Thyroid gland (tissue), 4 donors: ENCODE results near the gene WNT11. TPM values are rescaled to one million over a fixed set of nuclear protein-coding genes. Genes with fewer than 3 reads are reported as not detected.

Experiments
- DNase-seq, 2 donors: peaks; one replicate each; pipeline ENCODE4 v3.0.0-alpha.2; 2019
- H3K27ac ChIP-seq, 3 donors: fragments of 200-600 bp; sonication (generic); 1 replicate in 2 of 3; 2 replicates in 1 of 3; pipeline ENCODE4 v1.5.1; 2016 to 2019; ENCODE audit warnings: mild to moderate bottlenecking in 1 of 3, moderate library complexity in 1 of 3
- H3K27me3 ChIP-seq: fragments of 200-600 bp; sonication (generic); one replicate; pipeline ENCODE4 v1.5.1; 2019
- H3K36me3 ChIP-seq, 2 donors: fragments of 200-600 bp; sonication (generic); one replicate each; pipeline ENCODE4 v1.5.1; 2016 to 2019
- H3K4me1 ChIP-seq, 2 donors: fragments of 200-600 bp; sonication (generic); one replicate each; pipeline ENCODE4 v1.5.1; 2017 to 2019
- H3K4me3 ChIP-seq, 3 donors: fragments of 200-600 bp; sonication (generic); replicated peaks in 1 of 3; 1 replicate in 2 of 3; 2 replicates in 1 of 3; pipeline ENCODE4 v1.5.1; 2016; ENCODE audit warnings: mild to moderate bottlenecking in 1 of 3
- H3K9me3 ChIP-seq: fragments of 200-600 bp; sonication (generic); one replicate; pipeline ENCODE4 v1.5.1; 2017
- POLR2A ChIP-seq, 2 donors: fragments of 450-650 bp; IDR thresholded peaks; one replicate each; pipeline ENCODE4 v1.6.1; 2017; ENCODE audit warnings: antibody characterized with exemption in 2 of 2, mild to moderate bottlenecking in 2 of 2, moderate library complexity in 1 of 2
- WGBS, 2 donors: methylation state at CpG; one replicate each; pipeline ENCODE4 v1.1.5; 2017; 5-methylcytosine and 5-hydroxymethylcytosine counted together
- intact Hi-C: fragments of 100-400 bp; cut with DNase I; formaldehyde crosslinking; loops from one replicate; pipeline ENCODE4 v1.15.1; 2023
- total RNA-seq, 4 donors: library from RNA; depleted of rRNA; stranded (reverse); fragments of >200 nt; gene quantifications; one replicate each; pipeline ENCODE4 v1.2.3, GENCODE V29; 2016
- TF ChIP-seq, protein P1 (sequence below), 6 experiments: fragments of 200-600 bp in 3 of 6; fragments of 450-650 bp in 3 of 6; sonication (generic) in 3 of 6; IDR thresholded peaks; one replicate each; pipeline ENCODE4 v1.5.1; 2016 to 2019; ENCODE audit warnings: antibody characterized with exemption in 6 of 6, mild to moderate bottlenecking in 2 of 6, inconsistent platforms in 1 of 6, moderate library complexity in 1 of 6

Gene WNT11
- total RNA-seq, 4 donors from 2014 or later, result 7.3 to 31.5 (median 10.7) TPM

DNA sequence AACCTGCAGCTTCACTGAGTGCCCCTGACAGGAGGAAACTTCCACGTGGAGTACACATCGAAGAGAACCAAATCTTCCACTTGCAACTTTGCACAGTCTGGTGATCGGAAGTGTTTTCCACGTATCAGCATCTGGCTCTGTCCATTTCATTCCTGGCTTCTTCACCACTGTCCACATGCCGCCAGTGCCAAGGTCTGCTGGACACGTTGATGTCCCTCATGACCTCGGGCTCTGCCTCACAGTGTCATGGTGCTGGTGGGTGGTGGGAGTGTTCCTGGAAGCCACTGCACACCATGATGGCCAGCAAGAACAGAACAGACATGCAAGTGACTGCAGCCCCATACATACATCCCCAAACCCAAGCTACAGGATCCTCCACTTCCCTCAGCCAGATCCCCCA lies 48.4 kb downstream of the WNT11 start:
- 77 to 78% methylated on average over 7 of the region's 7 CpGs for WGBS, 2 donors
- no peaks in the 10 kb centered on the region for H3K36me3 ChIP-seq
- TF ChIP-seq POLR2A (IDR thresholded peaks at IDR 0.05), result no peak
- TF ChIP-seq, protein P1, sequence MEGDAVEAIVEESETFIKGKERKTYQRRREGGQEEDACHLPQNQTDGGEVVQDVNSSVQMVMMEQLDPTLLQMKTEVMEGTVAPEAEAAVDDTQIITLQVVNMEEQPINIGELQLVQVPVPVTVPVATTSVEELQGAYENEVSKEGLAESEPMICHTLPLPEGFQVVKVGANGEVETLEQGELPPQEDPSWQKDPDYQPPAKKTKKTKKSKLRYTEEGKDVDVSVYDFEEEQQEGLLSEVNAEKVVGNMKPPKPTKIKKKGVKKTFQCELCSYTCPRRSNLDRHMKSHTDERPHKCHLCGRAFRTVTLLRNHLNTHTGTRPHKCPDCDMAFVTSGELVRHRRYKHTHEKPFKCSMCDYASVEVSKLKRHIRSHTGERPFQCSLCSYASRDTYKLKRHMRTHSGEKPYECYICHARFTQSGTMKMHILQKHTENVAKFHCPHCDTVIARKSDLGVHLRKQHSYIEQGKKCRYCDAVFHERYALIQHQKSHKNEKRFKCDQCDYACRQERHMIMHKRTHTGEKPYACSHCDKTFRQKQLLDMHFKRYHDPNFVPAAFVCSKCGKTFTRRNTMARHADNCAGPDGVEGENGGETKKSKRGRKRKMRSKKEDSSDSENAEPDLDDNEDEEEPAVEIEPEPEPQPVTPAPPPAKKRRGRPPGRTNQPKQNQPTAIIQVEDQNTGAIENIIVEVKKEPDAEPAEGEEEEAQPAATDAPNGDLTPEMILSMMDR (IDR thresholded peaks at IDR 0.05), result no peak
- DNase-seq, result no peak
- H3K4me3 ChIP-seq, result no peak overlapping the region
- H3K9me3 ChIP-seq, result no peaks in the 10 kb centered on the region
- no peak overlapping the region for H3K27ac ChIP-seq
- no peaks in the 10 kb centered on the region for H3K27me3 ChIP-seq
- peaks cover 9 to 20% of the 10 kb centered on the region in 2 donors for H3K4me1 ChIP-seq
- intact Hi-C loops, result loop anchor here (10.0 kb wide), 1 partner anchor 433 kb away; no protein-coding TSS in a partner anchor

DNA sequence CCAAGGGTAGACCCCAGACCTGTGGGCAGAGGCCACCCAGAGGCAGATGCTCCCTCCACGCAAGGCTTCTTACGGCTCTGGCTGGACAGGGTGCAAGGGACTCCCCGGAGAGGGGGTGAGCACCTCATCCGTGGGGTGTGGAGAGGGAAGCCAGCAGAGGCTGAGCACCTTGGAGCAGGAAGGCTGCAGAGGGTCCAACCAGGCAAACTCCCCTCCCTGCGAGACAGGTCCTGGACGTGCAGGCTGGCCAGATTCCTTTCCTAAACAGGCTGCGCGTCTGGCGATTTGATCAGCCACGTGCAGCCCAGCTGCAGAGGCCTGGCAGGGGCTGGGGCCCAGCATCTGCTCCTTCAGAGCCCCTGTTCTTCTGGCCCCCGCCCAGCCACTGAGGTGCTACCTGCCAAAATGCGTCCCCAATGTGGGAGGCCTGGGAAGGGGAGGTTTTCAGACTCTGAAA lies 49.3 kb downstream of the WNT11 start:
- no peak overlapping the region for H3K4me3 ChIP-seq
- no peak for DNase-seq
- TF ChIP-seq, protein P1 (IDR thresholded peaks at IDR 0.05), result no peak
- TF ChIP-seq POLR2A (IDR thresholded peaks at IDR 0.05), result no peak
- whole genome bisulfite sequencing, 2 donors, result 83 to 88% methylated on average over 5 to 12 of the region's 12 CpGs
- H3K27me3 ChIP-seq, result no peaks in the 10 kb centered on the region
- H3K27ac ChIP-seq, result no peak overlapping the region
- no peaks in the 10 kb centered on the region for H3K9me3 ChIP-seq
- intact Hi-C loops, result loop anchor here (10.0 kb wide), 1 partner anchor 432 kb away; no protein-coding TSS in a partner anchor
- no peaks in the 10 kb centered on the region for H3K36me3 ChIP-seq
- peaks cover 4 to 22% of the 10 kb centered on the region in 2 donors for H3K4me1 ChIP-seq

DNA sequence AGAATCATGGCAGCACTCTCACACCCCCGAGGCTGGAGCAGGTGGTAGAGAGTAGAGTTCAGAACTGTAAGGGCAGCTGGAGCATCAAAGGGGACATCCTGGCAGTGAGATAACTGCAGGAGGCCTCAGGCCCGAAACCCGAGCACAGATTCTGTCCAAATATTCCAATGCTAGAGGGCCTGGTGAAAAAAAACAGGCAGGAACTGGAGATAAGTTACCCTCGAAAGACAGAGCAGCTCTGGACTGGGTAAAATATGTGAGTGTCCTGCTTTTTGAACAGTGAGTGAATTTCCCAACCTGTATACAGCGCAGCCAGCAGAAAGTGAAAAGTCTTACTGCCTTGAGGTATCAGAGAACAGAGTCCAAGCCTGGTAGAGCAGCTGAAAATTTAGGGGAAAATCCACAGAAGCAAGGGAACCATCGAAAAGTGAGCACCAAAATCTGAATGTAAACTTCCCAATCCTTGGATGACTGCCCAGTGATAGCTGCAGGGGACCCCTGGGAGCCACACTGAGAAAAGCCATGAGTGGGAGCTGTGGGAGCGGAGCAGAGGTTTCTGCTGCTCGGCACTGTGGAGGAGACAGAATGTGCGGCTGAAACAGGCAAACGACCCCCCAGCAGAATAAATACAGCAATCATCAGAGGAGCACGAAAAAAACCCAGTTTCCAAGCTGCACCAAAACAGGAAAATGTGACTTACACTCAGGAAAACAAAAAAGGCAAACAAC lies 50.6 kb downstream of the WNT11 start:
- Histone ChIP-seq H3K27me3 (no peaks in the 10 kb centered on the region), H3K27ac (no peak overlapping the region), H3K4me3 (no peak overlapping the region), H3K4me1 (peaks cover 0 to 12% of the 10 kb centered on the region in 2 donors), H3K9me3 (no peaks in the 10 kb centered on the region), H3K36me3 (no peaks in the 10 kb centered on the region)
- intact Hi-C loops, result loop anchor here (10.0 kb wide), 1 partner anchor 431 kb away; no protein-coding TSS in a partner anchor
- no peak for TF ChIP-seq POLR2A (IDR thresholded peaks at IDR 0.05)
- TF ChIP-seq, protein P1 (IDR thresholded peaks at IDR 0.05), result no peak
- DNase-seq, result no peak
- WGBS, 2 donors, result 80 to 84% methylated on average over 11 of the region's 11 CpGs

DNA sequence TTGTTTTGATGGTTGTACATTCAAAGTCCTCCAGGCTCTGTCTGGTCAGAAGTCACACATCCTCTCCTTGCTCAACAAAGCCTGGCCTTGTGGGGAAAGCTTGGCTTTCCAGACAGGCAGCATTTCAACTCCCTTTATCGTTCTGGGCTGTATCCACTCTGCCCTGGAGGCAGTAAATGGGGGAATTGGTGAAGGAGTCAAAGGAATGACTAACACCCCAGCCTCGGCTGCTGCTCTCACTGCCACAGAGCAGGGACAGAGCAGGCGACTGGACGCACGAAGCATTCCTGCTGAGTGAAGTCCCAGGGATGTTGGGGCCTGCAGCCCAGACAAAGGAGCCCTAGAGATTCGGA lies 52.8 kb downstream of the WNT11 start:
- no peak for DNase-seq
- TF ChIP-seq POLR2A (IDR thresholded peaks at IDR 0.05), result no peak
- TF ChIP-seq, protein P1 (IDR thresholded peaks at IDR 0.05), result no peak
- Histone ChIP-seq H3K4me1 (peaks cover 0 to 12% of the 10 kb centered on the region in 2 donors), H3K27ac (no peak overlapping the region), H3K9me3 (no peaks in the 10 kb centered on the region), H3K27me3 (no peaks in the 10 kb centered on the region), H3K4me3 (no peak overlapping the region), H3K36me3 (no peaks in the 10 kb centered on the region)
- intact Hi-C loops, result loop anchor here (5.0 to 10.0 kb wide), 3 partner anchors 256 to 429 kb away; no protein-coding TSS in a partner anchor
- WGBS, 2 donors, result 79 to 81% methylated on average over 6 of the region's 6 CpGs
